Measurements from ENCODE around the gene ATP8B1.

Gene ATP8B1

GRCh38 chr18:57794951-57795728 is 8.0 kb downstream of the ATP8B1 start:
- in situ Hi-C loops (cut with HindIII; ENCODE audit: low sequenced_read_pairs) = no loop called here
- DNase-seq (ENCODE audit: low read depth) = no peak
- no peak for TF ChIP-seq CTCF (IDR thresholded peaks at IDR 0.05; ENCODE audit: low read depth, low read length, missing control alignments)
- H3K4me3 ChIP-seq (ENCODE audit: low read depth, low read length) = no peak overlapping the region

DNA sequence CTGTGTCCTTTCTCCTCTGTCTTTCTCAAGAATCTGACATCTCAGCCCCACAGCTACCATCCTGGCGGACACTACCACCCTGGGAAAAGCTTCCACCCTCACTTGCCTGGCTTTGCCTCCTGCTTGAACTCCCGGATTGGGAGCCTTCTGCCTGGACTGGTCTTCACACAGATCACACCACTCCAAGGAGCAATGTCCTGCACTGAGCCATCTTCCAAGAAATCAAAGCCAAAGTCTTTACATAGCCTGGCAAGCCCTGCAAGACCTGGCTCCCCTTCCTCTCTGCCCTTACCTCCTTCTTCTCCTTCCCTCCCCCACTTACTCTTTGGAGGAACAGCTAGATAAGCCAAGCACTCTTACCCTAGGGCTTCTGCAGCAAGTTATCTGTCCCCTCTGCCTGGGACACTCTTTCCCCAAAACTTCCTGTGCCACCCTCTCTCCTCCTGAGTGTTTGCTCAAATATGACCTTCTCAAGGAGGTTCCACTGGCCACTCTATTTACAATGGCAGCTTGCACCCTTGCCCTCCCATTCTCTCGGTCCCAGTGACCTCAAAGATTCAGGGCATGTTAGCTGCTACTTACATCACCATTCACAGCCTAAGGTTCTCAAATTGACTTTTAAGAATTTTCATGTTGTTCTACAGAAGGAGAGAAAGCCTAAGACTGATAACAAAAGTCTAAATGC is 9.7 kb downstream of the ATP8B1 start:
- DNase-seq (ENCODE audit: low read depth) = no peak
- TF ChIP-seq CTCF (IDR thresholded peaks at IDR 0.05; ENCODE audit: low read depth, low read length, missing control alignments) = no peak
- no peak overlapping the region for H3K4me3 ChIP-seq (ENCODE audit: low read depth, low read length)
- in situ Hi-C loops (cut with HindIII; ENCODE audit: low sequenced_read_pairs) = no loop called here

DNA sequence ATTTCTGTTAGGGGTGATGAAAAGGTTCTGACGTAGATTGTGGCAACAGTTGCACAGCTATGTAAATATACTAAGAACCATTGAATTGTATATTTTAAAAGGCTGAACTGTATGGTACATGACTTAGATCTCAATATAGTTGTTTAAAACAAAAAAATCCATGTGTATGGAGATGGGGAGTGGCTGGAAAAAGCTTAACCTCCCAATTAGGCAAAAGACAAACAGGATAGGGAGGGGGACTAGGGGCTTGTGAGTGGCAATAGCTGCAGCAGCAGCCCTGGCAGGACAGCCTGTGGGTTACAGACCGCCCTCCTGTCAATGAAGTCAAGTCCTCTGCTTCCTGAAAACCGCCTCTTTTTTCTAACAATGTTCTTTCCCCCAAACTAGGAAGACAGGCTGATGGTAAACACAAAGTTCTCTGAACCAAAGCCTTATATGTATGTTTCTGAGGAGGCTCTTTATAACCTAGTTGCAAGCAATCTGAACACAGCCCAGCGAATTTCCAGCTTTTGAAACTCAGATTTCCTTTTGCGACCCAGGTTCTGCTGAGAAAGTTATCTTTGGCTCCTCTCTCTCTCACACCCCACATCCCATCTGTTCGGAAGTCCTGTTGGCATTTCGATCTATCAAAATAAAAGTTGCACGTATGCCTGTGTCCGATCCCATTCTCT is 10.3 kb downstream of the ATP8B1 start:
- no peak for DNase-seq (ENCODE audit: low read depth)
- in situ Hi-C loops (cut with HindIII; ENCODE audit: low sequenced_read_pairs) = no loop called here
- TF ChIP-seq CTCF (IDR thresholded peaks at IDR 0.05; ENCODE audit: low read depth, low read length, missing control alignments) = no peak
- H3K4me3 ChIP-seq (ENCODE audit: low read depth, low read length) = no peak overlapping the region

DNA sequence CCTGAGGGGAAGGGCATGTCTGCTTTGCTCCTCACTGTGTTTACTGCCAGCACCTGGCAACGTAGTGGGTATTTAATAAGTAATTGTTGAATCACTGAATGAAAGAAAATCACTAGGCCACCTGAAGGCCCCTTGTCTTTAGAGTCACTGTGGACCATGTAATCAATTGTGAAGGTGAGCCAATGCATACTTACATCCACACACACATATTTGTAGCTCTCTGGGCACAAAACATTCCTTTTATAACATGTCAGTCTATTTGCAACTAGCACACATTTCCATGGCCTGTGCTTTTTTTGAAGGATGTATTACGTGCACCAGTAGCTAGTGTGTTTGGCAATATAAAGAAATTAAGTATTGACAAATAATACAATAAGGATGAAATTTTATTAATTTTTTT is 11.2 kb downstream of the ATP8B1 start:
- in situ Hi-C loops (cut with HindIII; ENCODE audit: low sequenced_read_pairs) = no loop called here

DNA sequence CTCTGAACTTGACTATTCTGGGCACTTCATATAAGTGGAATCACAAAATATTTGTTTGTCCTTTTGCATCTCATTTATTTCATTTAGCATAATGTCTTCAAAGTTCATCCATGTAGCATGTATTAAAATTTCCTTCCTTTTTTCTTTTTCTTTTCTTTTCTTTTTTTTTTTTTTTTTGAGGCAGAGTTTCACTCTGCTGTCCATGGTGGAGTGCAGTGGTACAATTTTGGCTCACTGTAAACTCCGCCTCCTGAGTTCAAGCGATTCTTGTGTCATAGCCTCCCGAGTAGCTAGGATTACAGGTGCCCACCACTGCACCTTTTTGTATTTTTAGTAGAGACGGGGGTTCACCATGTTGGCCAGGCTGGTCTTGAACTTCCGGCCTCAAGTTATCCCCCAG is 11.9 kb downstream of the ATP8B1 start:
- no peak for TF ChIP-seq CTCF (IDR thresholded peaks at IDR 0.05; ENCODE audit: low read depth, low read length, missing control alignments)
- H3K4me3 ChIP-seq (ENCODE audit: low read depth, low read length) = no peak overlapping the region
- DNase-seq (ENCODE audit: low read depth) = no peak
- in situ Hi-C loops (cut with HindIII; ENCODE audit: low sequenced_read_pairs) = no loop called here

More for the DNA sequence above, 11.2 kb downstream of the ATP8B1 start:
- no peak overlapping the region for H3K4me3 ChIP-seq (ENCODE audit: low read depth, low read length)
- DNase-seq (ENCODE audit: low read depth) = no peak
- no peak for TF ChIP-seq CTCF (IDR thresholded peaks at IDR 0.05; ENCODE audit: low read depth, low read length, missing control alignments)

DNA sequence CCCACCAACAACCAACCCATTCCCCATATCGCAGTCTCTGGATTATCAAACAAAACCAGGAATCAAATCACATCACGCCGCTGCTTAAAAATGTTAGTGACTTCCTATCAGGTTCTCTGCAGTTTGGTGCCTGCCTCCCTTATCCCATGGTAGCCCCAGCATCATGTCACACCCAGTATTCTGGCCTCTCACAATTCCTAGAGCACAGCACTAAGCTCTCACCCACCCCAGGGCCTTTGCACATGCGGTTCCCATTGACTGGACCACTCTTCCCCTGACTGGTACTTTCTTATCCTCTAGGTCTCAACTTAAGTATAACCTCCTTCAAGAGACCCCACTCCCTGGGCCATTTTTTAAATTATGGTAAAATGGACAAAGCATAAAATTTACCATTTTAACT is 12.8 kb downstream of the ATP8B1 start:
- no peak for TF ChIP-seq CTCF (IDR thresholded peaks at IDR 0.05; ENCODE audit: low read depth, low read length, missing control alignments)
- in situ Hi-C loops (cut with HindIII; ENCODE audit: low sequenced_read_pairs) = no loop called here
- DNase-seq (ENCODE audit: low read depth) = no peak
- no peak overlapping the region for H3K4me3 ChIP-seq (ENCODE audit: low read depth, low read length)
